Hippocampal formation (tissue), 2 donors: ENCODE measurements around the gene SPATA46.
A peak's percentile ranks its signal among the peaks of the same experiment; 100 is the strongest.
"Not testable (repeated sequence)": the region's sequence is repeated elsewhere in the genome, so short reads cannot be mapped to it uniquely, and the experiment has no call there.

ENCODE experiments used
- DNase-seq, 2 donors: peaks; one replicate each; lab custom pipeline; 2025; lab: John Stamatoyannopoulos, UW

The SPATA46 gene

GRCh38 chr1:162376691-162377090 is at the start of gene SPATA46:
SPATA46 (minus strand) TSS chr1:162376854; CDS start chr1:162376790, 64 bp downstream.
- DNase-seq: no peak

- no peak for DNase-seq
These were observed 46.2 kb upstream of the SPATA46 start for GRCh38 chr1:162422662-162423375.

GRCh38 chr1:162421258-162422164 is 44.9 kb upstream of the SPATA46 start:
- DNase-seq: no peak

GRCh38 chr1:162420120-162420519 is 43.5 kb upstream of the SPATA46 start:
- DNase-seq: no peak

GRCh38 chr1:162419450-162419931 is 42.8 kb upstream of the SPATA46 start:
- DNase-seq: not testable (repeated sequence)

- DNase-seq: not testable (repeated sequence)
These were observed 41.9 kb upstream of the SPATA46 start for GRCh38 chr1:162418584-162418983.

- DNase-seq: no peak
These were observed 41.0 kb upstream of the SPATA46 start for GRCh38 chr1:162417650-162418049.

- no peak for DNase-seq
These were observed 40.3 kb upstream of the SPATA46 start for GRCh38 chr1:162416909-162417308.

GRCh38 chr1:162416215-162416614 is 39.6 kb upstream of the SPATA46 start:
- DNase-seq: no peak

- DNase-seq: no peak
These were observed 35.3 kb upstream of the SPATA46 start, which contains the start of gene SH2D1B for GRCh38 chr1:162412002-162412401. SH2D1B (minus strand) TSS chr1:162412136; CDS start chr1:162412016, 120 bp downstream.

- DNase-seq: no peak
These were observed 30.9 kb upstream of the SPATA46 start for GRCh38 chr1:162407539-162407938.

- no peak for DNase-seq
These were observed 30.2 kb upstream of the SPATA46 start for GRCh38 chr1:162406811-162407210.

GRCh38 chr1:162405800-162406199 is 29.1 kb upstream of the SPATA46 start:
- no peak for DNase-seq

GRCh38 chr1:162404550-162405160 is 28.0 kb upstream of the SPATA46 start:
- DNase-seq: no peak

- DNase-seq: no peak
These were observed 24.2 kb upstream of the SPATA46 start for GRCh38 chr1:162400790-162401355.

- no peak for DNase-seq
These were observed 22.4 kb upstream of the SPATA46 start for GRCh38 chr1:162398999-162399580.

- no peak for DNase-seq
These were observed 21.4 kb upstream of the SPATA46 start for GRCh38 chr1:162397943-162398560.

- no peak for DNase-seq
These were observed 20.4 kb upstream of the SPATA46 start for GRCh38 chr1:162397039-162397448.

- no peak for DNase-seq
These were observed 19.7 kb upstream of the SPATA46 start for GRCh38 chr1:162396201-162396906.

GRCh38 chr1:162391790-162392563 is 15.3 kb upstream of the SPATA46 start:
- peak in 1 of 2 donors; percentile 34 for DNase-seq
